Suppressor macrophage (primary cell): ENCODE measurements around the gene PARK7.

Experiments used
- DNase-seq, 4 experiments: peaks; one replicate each; pipeline ENCODE4 v3.0.0-alpha.2; 2020 to 2022

The PARK7 gene

GRCh38 chr1:8025061-8025670, 63.7 kb downstream of the PARK7 start:
- peak in 1 of 4 experiments; percentile 5 for DNase-seq

- DNase-seq: peak in 2 of 4 experiments; percentile 24 to 33
These were observed 64.2 kb downstream of the PARK7 start for GRCh38 chr1:8025671-8026144.

- peak; percentile 92 to 97 (median 95) for DNase-seq
These were observed 64.9 kb downstream of the PARK7 start, which contains the start of gene ERRFI1 for GRCh38 chr1:8026153-8026975. Gene ERRFI1, minus strand, starts transcription at chr1:8026309. Its CDS starts 10,690 bp downstream, at chr1:8015619.

GRCh38 chr1:8026976-8027747, 65.7 kb downstream of the PARK7 start:
- DNase-seq: no peak

GRCh38 chr1:8027748-8028570, 66.4 kb downstream of the PARK7 start:
- no peak for DNase-seq

GRCh38 chr1:8028571-8028910, 67.0 kb downstream of the PARK7 start:
- DNase-seq: no peak

GRCh38 chr1:8031176-8031785, 69.8 kb downstream of the PARK7 start:
- DNase-seq: peak; percentile 12 to 80 (median 64)

GRCh38 chr1:8032366-8032910, 70.9 kb downstream of the PARK7 start:
- no peak for DNase-seq

- no peak for DNase-seq
These were observed 71.8 kb downstream of the PARK7 start for GRCh38 chr1:8033322-8033721.
